Neural cell (in vitro differentiated cells): Measurements from ENCODE around the gene CCDC9.

Experiments
- REST ChIP-seq: IDR thresholded peaks from 2 replicates; pipeline ENCODE4 v1.6.1; 2012; ENCODE audit warnings: borderline replicate concordance
- TAF1 ChIP-seq: IDR thresholded peaks from 2 replicates; pipeline ENCODE4 v1.6.1; 2012; ENCODE audit warnings: low read depth
- TF ChIP-seq, protein P1 (sequence below): fragments of 450-650 bp; IDR thresholded peaks from 2 replicates; pipeline ENCODE4 v1.5.1; 2014; ENCODE audit warnings: antibody characterized with exemption, mild to moderate bottlenecking, moderate library complexity; ENCODE audit not compliant: poor library complexity, severe bottlenecking

DNA sequence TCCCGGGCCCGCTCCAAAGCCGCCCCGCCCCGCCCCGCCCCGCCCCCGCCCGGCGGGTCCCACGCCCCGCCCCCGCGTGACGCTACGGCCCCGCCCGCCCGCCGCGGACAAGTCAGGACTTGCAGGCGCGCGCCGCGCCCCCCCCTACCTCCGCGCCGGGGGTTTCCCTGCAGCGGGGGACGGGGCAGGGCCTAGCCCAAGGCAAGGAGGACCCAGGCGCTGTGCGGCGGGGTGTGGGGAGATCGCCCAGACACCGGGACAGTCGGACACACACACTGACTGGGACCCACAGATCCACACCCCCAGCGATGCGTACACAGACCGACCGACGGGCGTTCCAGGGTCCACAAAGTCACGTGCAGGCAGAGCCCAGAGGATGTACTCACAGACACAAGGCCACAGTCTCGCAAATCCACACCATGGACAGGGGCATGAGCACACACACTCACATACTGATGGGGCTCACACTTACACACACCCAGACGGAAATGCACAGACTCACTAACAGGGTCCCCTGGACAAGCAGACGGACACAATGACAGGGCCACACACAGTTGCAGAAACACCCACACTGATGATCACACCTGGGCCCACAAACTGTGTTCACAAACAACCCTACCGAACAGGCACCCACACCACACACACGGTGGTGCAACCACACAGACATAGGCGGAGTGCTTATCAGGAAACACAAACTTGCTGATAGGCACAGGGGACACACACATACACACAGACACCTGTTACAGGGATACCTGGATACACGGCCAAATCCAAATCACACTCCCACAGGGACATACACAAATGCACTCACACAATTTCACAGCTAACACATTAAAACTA, 24.9 kb upstream of the CCDC9 start:
- TF ChIP-seq, protein P1, sequence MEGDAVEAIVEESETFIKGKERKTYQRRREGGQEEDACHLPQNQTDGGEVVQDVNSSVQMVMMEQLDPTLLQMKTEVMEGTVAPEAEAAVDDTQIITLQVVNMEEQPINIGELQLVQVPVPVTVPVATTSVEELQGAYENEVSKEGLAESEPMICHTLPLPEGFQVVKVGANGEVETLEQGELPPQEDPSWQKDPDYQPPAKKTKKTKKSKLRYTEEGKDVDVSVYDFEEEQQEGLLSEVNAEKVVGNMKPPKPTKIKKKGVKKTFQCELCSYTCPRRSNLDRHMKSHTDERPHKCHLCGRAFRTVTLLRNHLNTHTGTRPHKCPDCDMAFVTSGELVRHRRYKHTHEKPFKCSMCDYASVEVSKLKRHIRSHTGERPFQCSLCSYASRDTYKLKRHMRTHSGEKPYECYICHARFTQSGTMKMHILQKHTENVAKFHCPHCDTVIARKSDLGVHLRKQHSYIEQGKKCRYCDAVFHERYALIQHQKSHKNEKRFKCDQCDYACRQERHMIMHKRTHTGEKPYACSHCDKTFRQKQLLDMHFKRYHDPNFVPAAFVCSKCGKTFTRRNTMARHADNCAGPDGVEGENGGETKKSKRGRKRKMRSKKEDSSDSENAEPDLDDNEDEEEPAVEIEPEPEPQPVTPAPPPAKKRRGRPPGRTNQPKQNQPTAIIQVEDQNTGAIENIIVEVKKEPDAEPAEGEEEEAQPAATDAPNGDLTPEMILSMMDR: no peak
- TF ChIP-seq TAF1 (no peak), REST (no peak)
